GM03348 (cell line): ENCODE data around the gene ARHGEF28.
A peak's percentile ranks its signal among the peaks of the same experiment; 100 is the strongest.

Experiments used
- DNase-seq: peaks from one replicate; pipeline ENCODE4 v3.0.0; 2012; ENCODE audit warnings: low spot score

ARHGEF28 gene

DNA sequence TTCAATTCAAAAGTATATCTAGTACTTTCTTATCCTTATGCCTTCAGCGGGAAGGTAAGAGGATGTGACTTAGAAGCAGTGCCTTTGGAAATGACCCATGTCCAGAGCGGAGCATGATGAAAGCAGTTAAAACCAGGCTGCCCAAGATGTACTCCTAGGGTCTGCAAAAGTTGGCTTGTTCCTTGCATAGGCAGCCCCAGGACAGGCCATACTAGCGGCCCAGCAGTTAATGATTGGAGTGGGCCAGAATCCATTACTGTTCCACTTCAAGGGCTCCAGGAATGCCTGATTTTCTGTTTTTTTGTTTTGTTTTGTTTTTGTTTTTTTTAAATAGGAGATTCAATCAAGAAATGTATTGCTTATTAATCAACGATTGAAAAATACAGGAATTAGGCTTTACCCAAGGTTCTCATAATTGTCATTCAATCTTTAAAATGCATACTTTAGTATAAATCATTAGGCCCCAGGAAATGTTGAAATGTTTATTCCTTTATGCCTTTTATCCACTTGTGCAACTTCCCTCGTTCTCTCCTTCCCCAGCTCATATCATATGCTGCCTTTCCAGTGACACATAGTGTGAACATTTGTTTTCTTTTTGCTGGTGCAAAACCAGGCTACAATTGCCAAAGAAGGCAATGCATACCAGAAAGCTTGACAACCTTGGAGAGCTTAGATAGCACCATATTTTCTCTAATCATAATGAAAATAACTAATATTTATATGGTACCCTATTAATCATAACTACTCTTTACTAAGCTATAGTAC, 190.8 kb downstream of the ARHGEF28 start:
- peak; percentile 43 for DNase-seq

DNA sequence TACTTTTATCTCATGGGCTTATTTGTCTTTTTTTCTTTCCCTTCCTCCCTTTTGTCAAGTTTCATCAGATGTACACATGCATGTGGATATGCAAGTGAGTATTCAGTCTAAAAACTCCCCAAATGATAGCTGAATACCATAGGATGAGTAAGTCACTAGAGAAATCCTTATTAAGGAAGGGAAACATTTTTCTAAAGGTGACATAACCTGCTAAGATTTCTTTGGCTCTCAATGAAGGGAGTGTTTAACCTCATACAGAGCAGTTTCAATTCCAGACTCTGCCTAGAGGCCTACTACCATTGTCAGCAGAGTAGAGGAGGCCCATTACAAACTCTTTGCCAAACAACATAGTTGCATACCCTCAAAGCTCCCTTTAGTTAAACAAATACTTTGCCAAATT, 192.4 kb downstream of the ARHGEF28 start:
- peak; percentile 47 for DNase-seq

- no peak for DNase-seq
Measured at GRCh38 chr5:73820326-73820725, 194.3 kb downstream of the ARHGEF28 start.

DNA sequence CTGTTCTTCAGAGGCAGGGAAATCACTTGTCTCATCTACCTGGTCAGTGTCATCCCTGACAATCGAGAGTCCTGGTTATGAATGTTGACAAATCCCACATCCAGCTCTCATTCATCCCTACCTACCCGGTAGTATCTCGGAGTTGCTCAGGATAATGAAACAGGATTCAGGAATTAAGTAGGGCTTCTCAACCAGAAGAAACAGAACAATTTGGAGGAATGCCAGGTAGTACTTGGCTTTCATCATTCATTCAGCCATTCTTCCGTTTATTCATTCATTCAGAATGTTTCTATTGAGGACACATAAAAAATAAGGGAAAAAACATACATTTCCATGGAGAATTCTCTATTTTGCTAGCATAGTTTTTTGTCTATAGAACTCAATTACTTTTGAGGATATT, 195.0 kb downstream of the ARHGEF28 start:
- DNase-seq = no peak

GRCh38 chr5:73822278-73822988, 196.4 kb downstream of the ARHGEF28 start:
- DNase-seq = peak; percentile 5

- DNase-seq = no peak
Measured at GRCh38 chr5:73822989-73823339, 197.0 kb downstream of the ARHGEF28 start.

DNA sequence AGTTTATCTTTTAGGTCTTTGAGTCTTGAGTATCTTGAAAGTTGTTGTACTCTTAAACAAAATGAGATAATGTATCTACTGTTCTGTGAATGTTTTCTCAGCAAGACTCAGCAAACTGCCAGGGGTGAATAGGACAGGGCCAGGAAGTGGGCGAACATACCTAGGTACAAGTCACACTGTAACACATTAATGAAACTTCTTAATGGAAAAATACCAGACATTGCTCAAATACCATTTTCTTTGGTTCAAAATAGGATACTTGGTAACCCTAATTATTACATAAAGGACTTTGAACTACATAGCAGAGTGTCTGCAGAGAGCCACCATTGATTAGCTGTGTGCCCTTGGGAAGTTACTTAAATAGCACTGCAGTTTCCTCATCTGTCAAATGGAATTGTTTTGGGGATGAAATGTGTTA, 197.5 kb downstream of the ARHGEF28 start:
- peak; percentile 8 for DNase-seq

- DNase-seq = no peak
Measured at GRCh38 chr5:73825199-73825598, 199.2 kb downstream of the ARHGEF28 start.

GRCh38 chr5:73825736-73826135, 199.7 kb downstream of the ARHGEF28 start:
- no peak for DNase-seq

DNA sequence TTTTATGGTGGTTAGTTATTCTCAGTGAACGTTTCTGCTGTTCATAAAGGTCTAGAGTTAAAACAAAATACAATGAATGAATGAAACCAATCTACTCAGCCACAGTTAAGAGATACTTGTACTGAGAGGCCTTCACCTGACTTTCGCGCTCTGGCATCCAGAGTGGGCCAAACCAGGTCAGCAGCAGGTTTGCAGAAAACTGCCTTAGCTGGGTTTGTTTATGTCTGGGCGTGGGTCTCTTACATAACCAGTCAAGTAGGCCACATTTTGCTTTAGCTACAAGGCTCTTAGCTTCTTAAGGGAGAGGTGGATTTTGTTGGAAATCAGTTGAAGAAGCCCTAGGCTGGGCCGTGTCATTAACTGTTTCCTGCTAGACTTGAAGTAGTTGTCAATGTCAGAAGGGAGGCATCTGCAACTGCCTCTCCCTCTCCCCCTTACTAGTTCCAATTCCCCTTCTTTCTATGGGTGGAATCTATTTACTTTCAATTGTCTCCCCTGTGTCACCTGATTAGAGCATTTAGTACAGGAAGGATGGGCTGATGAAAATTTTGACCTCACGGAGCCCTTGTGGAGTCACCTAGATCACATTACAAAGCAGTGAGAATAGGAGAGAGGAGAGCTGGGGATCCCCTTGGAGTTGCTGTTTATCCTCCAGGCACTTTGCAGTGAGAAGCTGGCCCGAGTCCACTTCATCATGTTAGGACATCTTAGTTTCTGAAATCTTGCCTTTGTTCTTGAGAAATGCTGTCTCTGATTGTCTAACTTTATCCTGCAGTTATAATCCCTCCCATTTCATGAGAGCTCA, 200.5 kb downstream of the ARHGEF28 start:
- DNase-seq = peak; percentile 55

GRCh38 chr5:73827106-73827450, 201.1 kb downstream of the ARHGEF28 start:
- DNase-seq = peak; percentile 51

DNA sequence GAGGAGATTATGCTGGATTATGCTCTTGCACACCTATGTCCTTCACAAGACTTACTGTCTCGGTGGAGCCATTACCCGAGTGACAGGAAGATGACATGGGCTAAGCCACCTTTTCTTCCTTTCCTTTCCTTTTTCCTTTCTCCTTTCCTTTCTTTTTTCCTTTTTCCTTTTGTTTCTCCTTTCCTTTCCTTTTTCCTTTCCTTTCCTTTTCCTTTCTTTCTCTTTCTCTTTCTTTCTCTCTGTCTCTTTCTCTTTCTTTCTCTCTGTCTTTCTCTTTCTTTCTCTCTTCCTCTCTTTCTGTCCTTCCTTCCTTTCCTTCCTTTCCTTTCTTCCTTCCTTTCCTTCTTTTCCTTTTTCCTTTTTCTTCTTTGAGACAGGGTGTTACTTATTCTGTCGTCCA, 202.5 kb downstream of the ARHGEF28 start:
- DNase-seq = no peak

DNA sequence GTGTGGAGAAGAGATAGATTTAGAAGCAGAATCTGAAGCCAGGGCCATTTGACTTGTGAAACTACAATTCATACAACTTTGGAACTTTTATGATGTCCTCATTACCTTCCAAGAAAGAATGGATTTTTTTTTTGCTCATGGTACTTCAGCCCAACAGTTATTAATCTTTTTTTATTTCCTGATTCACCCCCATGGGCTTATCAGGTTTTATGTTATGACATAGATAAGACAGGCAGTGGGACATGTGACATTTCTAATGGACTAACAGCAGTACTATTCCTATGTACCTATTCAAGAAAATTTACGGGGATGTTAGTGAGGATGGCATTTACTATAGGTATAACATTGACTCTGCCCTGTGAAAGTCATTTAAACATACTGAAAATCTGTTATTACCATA, 204.7 kb downstream of the ARHGEF28 start:
- no peak for DNase-seq

DNA sequence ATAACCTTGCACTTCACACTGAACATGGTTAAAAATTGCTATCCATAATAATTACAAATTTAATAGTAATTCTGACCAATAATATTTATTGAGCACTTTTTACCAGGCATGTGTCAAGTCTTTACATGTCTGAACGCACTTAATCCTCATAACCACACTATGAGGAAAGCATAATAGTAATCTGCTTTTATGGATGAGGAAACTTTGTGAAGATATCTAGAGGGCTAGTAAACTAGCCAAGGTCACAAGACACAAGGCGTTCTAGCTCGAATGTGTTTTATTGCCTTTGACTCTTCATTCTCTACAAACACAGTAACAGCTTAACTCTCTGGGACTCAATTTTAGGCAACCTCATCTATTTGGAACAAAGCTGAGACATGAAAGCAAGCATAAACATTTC, 205.1 kb downstream of the ARHGEF28 start:
- DNase-seq = no peak

DNA sequence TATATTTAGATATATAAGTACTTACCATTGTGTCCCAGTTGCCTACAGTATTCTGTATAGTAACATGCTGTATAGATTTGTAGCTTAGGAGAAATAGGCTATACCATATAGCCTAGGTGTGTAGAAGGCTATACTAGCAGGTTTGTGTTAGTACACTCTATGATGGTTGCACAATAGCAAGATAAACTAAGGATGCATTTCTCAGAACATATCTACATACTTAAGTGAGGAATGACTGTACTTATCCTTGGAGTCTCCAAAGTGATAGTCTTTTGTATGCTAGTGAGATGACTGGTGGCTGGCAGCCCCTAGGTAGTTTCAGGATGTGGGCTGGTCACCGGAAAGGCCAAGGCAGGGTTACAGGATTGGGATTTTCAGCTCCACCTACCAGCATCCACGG, 208.7 kb downstream of the ARHGEF28 start:
- no peak for DNase-seq

- no peak for DNase-seq
Measured at GRCh38 chr5:73835726-73836125, 209.7 kb downstream of the ARHGEF28 start.

DNA sequence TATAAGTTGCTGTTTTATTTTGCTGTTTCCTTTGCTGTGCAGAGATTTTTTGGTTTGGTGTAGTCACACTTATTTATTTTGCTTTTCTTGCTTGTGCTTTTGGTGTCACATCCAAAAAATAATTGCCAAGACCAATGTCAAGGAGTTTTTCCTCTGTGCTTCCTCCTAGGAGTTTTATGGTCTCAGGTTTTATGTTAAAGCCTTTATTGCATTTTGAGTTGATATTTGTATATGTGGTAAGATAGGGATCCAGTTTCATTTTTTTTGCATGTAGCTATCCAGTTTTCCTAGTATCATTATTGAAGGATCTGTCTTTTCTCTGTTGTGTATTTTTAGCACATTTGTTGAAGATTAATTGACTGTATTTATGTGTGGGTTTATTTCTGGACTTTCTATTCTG, 210.6 kb downstream of the ARHGEF28 start:
- DNase-seq = no peak

DNA sequence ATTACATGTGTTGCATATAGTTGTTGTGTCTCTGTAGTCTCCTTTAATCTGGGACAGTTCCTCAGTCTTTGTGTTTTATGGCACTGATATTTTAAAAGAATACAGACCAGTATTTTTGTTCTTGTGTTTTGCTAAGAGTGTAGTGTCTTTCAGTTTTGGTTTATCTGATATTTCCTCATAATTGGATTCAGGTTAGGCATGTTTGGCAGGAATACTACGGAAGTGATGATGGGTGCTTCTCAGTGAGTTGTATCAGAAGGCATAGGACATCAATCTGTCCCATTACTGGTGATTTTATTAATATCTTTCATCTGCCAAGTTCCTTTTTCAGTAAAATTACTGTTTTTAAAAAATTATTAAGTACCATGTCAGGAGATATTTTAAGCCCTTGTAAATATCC, 212.9 kb downstream of the ARHGEF28 start:
- DNase-seq = no peak

DNA sequence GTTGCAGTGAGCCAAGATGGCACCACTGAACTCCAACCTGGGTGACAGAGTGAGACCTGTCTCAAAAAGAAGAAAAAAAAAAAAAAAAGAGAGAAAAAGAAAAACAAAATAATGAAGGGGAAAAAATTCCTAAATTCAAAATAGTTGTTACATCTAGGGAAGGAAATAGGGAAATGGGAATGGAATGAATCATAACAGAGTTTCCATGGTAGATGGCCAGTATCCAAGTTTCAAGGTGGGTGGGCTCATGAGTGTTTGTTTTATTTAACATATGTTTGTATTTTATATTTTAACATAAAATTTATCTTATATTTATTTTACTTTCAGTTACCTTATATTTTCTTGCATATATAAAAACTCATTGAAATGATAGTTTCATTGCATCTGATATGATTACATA, 215.6 kb downstream of the ARHGEF28 start:
- no peak for DNase-seq

GRCh38 chr5:73844165-73844564, 218.2 kb downstream of the ARHGEF28 start:
- no peak for DNase-seq

- DNase-seq = no peak
Measured at GRCh38 chr5:73851471-73852181, 225.6 kb downstream of the ARHGEF28 start.

GRCh38 chr5:73853091-73853490, 227.1 kb downstream of the ARHGEF28 start:
- DNase-seq = peak; percentile 53
